ENCODE results near the gene EHD1.
A peak's percentile ranks its signal among the peaks of the same experiment; 100 is the strongest.

The EHD1 gene

DNA sequence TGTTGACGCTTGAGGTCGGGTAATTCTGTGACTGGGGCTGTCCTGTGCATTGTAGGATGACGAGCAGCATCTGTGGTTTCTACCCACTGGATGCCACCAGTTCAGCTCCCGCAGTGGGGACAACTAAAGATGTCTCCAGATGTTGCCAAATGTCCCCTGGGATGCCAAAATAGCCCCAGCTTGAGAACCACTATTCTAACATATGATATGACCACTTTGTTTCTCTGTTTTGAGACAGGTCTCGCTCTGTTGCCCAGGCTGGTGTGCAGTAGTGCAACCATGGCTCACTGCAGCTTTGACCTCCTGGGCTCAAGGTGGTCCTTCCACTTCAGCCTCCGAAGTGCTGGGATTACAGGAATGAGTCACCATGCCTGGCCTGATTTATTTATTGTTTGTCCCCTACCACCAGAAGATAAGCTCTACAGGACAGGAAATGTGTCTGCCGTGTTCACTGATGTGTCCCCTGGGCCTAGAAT is 63.7 kb downstream of the EHD1 start:
- TF ChIP-seq EZH2phosphoT487 (IDR thresholded peaks at IDR 0.05; ENCODE audit: borderline replicate concordance, low read length) = no peak
- TF ChIP-seq, protein P1, sequence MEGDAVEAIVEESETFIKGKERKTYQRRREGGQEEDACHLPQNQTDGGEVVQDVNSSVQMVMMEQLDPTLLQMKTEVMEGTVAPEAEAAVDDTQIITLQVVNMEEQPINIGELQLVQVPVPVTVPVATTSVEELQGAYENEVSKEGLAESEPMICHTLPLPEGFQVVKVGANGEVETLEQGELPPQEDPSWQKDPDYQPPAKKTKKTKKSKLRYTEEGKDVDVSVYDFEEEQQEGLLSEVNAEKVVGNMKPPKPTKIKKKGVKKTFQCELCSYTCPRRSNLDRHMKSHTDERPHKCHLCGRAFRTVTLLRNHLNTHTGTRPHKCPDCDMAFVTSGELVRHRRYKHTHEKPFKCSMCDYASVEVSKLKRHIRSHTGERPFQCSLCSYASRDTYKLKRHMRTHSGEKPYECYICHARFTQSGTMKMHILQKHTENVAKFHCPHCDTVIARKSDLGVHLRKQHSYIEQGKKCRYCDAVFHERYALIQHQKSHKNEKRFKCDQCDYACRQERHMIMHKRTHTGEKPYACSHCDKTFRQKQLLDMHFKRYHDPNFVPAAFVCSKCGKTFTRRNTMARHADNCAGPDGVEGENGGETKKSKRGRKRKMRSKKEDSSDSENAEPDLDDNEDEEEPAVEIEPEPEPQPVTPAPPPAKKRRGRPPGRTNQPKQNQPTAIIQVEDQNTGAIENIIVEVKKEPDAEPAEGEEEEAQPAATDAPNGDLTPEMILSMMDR (IDR thresholded peaks at IDR 0.05; ENCODE audit: low read depth, low read length, poor library complexity, severe bottlenecking) = no peak
- H3K4me3 ChIP-seq (ENCODE audit: low read length) = peak overlapping the region; percentile 23
- peaks cover 7% of the 10 kb centered on the region; the same call in 1 of the 2 replicates for H3F3A ChIP-seq (ENCODE audit: control insufficient read depth, insufficient read depth)
- H3K27ac ChIP-seq (ENCODE audit: low read depth, low read length) = peak overlapping the region; percentile 29
- no peaks in the 10 kb centered on the region for H3K9me2 ChIP-seq (replicated peaks; ENCODE audit: control insufficient read depth, low read length)
- no peaks in the 10 kb centered on the region for H3K36me3 ChIP-seq (ENCODE audit: control insufficient read depth, low read length)
- peaks cover 25% of the 10 kb centered on the region for H3K4me1 ChIP-seq (ENCODE audit: control insufficient read depth, low read length)
- peak overlapping the region; percentile 57 for H3K4me2 ChIP-seq (ENCODE audit: low read length)
- H4K20me1 ChIP-seq (ENCODE audit: control insufficient read depth, insufficient read depth, low read depth, low read length) = no peaks in the 10 kb centered on the region
- H3K9me3 ChIP-seq (ENCODE audit: control insufficient read depth, insufficient read depth, low read length) = no peaks in the 10 kb centered on the region
- peaks cover 6% of the 10 kb centered on the region for H3K79me2 ChIP-seq (ENCODE audit: control insufficient read depth, low read length)
- no peaks in the 10 kb centered on the region for H3K27me3 ChIP-seq (ENCODE audit: control insufficient read depth, low read length)

DNA sequence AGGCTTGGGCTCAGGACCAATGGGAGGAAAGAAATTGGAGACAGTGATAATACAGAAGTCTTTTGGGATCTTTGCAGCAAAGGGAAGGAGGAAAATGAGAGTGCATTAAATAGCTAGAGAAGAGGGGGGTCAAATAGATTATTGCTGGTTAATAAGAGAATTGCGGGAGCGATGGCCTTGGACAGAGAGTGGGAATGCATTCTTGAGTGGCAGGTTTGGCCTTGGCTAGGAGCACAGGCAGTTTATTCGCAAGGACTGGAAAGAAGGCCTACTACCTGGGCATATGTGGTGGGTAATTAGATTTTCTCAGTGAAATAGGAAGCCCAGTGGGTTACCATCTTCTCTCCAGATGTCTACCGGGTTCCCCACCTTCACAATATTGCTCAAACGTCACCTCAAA is 64.6 kb downstream of the EHD1 start:
- Histone ChIP-seq H4K20me1 (ENCODE audit: control insufficient read depth, insufficient read depth, low read depth, low read length) (no peaks in the 10 kb centered on the region), H3K9me3 (ENCODE audit: control insufficient read depth, insufficient read depth, low read length) (no peaks in the 10 kb centered on the region), H3K4me3 (ENCODE audit: low read length) (no peak overlapping the region), H3K4me1 (ENCODE audit: control insufficient read depth, low read length) (peaks cover 34% of the 10 kb centered on the region), H3K27me3 (ENCODE audit: control insufficient read depth, low read length) (no peaks in the 10 kb centered on the region), H3K9me2 (replicated peaks; ENCODE audit: control insufficient read depth, low read length) (no peaks in the 10 kb centered on the region), H3K79me2 (ENCODE audit: control insufficient read depth, low read length) (peaks cover 15% of the 10 kb centered on the region), H3K27ac (ENCODE audit: low read depth, low read length) (no peak overlapping the region), H3K4me2 (ENCODE audit: low read length) (no peak overlapping the region), H3K36me3 (ENCODE audit: control insufficient read depth, low read length) (peaks cover 6% of the 10 kb centered on the region; the same call in 1 of the 2 replicates), H3F3A (ENCODE audit: control insufficient read depth, insufficient read depth) (peaks cover 7% of the 10 kb centered on the region; the same call in 1 of the 2 replicates)
- TF ChIP-seq EZH2phosphoT487 (IDR thresholded peaks at IDR 0.05; ENCODE audit: borderline replicate concordance, low read length) = no peak
- TF ChIP-seq, protein P1 (IDR thresholded peaks at IDR 0.05; ENCODE audit: low read depth, low read length, poor library complexity, severe bottlenecking) = no peak

DNA sequence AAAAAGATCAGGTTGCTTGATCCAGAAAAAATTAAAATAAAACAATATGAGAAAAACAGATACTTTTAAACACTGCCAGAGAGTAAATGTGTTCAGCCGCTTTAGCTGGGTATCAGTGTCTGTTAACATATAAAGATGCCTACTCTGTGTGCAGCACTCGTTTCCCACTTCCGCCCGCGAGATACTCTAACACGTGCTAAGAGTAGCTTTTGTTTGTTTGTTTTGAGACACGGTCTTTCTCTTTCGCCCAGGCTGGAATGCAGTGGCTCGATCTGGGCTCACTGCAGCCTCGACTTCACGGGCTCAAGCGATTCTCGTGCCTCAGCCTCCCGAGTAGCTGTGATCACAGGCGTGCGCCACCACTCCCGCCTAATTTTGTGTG is 67.5 kb downstream of the EHD1 start:
- peak overlapping the region; percentile 96 for H3K4me2 ChIP-seq (ENCODE audit: low read length)
- H3K27ac ChIP-seq (ENCODE audit: low read depth, low read length) = peak overlapping the region; percentile 48
- H3F3A ChIP-seq (ENCODE audit: control insufficient read depth, insufficient read depth) = peaks cover 7% of the 10 kb centered on the region; the same call in 1 of the 2 replicates
- no peaks in the 10 kb centered on the region for H4K20me1 ChIP-seq (ENCODE audit: control insufficient read depth, insufficient read depth, low read depth, low read length)
- H3K9me2 ChIP-seq (replicated peaks; ENCODE audit: control insufficient read depth, low read length) = no peaks in the 10 kb centered on the region
- H3K27me3 ChIP-seq (ENCODE audit: control insufficient read depth, low read length) = no peaks in the 10 kb centered on the region
- H3K36me3 ChIP-seq (ENCODE audit: control insufficient read depth, low read length) = peaks cover 31% of the 10 kb centered on the region
- H3K4me1 ChIP-seq (ENCODE audit: control insufficient read depth, low read length) = peaks cover 39% of the 10 kb centered on the region
- H3K79me2 ChIP-seq (ENCODE audit: control insufficient read depth, low read length) = peaks cover 27% of the 10 kb centered on the region
- peak overlapping the region; percentile 88 for H3K4me3 ChIP-seq (ENCODE audit: low read length)
- no peaks in the 10 kb centered on the region for H3K9me3 ChIP-seq (ENCODE audit: control insufficient read depth, insufficient read depth, low read length)
- TF ChIP-seq, protein P1 (IDR thresholded peaks at IDR 0.05; ENCODE audit: low read depth, low read length, poor library complexity, severe bottlenecking) = no peak
- TF ChIP-seq EZH2phosphoT487 (IDR thresholded peaks at IDR 0.05; ENCODE audit: borderline replicate concordance, low read length) = no peak
